Panc1 (cell line): ENCODE results near the gene RHPN2. TPM values are rescaled to one million over a fixed set of nuclear protein-coding genes. Genes with fewer than 3 reads are reported as not detected.
"Not testable (repeated sequence)": the region's sequence is repeated elsewhere in the genome, so short reads cannot be mapped to it uniquely, and the experiment has no call there.

Experiments used
- ATAC-seq: fragments of 200-7000 bp; cut with Tn5 transposase; 2 replicates; pipeline ENCODE4 v1.9.1; 2020; ENCODE audit warnings: mild to moderate bottlenecking, moderate library complexity
- BruUV-seq: library from RNA; stranded (reverse); fragments of 400-500 nt; replicated peaks from 2 replicates; lab custom pipeline; 2021; lab: Mats Ljungman, UMichigan
- CTCF ChIA-PET: fragments of 300-600 bp; sonication (Branson Sonifier 250); formaldehyde crosslinking; loops from one replicate; lab custom pipeline; 2022; ENCODE audit warnings: antibody characterized with exemption; lab: Charles Lee
- POLR2A ChIA-PET: fragments of 300-600 bp; sonication (Branson Sonifier 250); formaldehyde crosslinking; loops from one replicate; lab custom pipeline; 2022; ENCODE audit warnings: antibody characterized with exemption; lab: Charles Lee
- DNase-seq: peaks from one replicate; pipeline ENCODE4 v3.0.0-alpha.2; 2010; ENCODE audit warnings: low read depth, low spot score
- H3K27ac ChIP-seq: 2 replicates; pipeline ENCODE4 v1.5.1; 2011; ENCODE audit warnings: mild to moderate bottlenecking, low read length, inconsistent platforms
- H3K27me3 ChIP-seq: fragments of 200-500 bp; sonication (Bioruptor generic); 2 replicates; pipeline ENCODE4 v1.6.0; 2014; ENCODE audit warnings: low read length, inconsistent platforms; ENCODE audit not compliant: control insufficient read depth, insufficient read depth
- H3K36me3 ChIP-seq: fragments of 200-500 bp; sonication (Bioruptor generic); 2 replicates; pipeline ENCODE4 v1.5.1; 2014; ENCODE audit warnings: inconsistent platforms, mild to moderate bottlenecking, low read length, moderate library complexity; ENCODE audit not compliant: control insufficient read depth, insufficient read depth
- H3K4me1 ChIP-seq: 2 replicates; pipeline ENCODE4 v1.5.1; 2011; ENCODE audit warnings: inconsistent platforms, mild to moderate bottlenecking, low read length, moderate library complexity; ENCODE audit not compliant: control insufficient read depth, insufficient read depth
- H3K4me3 ChIP-seq, 2 experiments: 2 replicates each; pipeline ENCODE4 v1.5.1; 2011 to 2012; ENCODE audit warnings: low read depth in 2 of 2, low read length in 2 of 2, mild to moderate bottlenecking in 2 of 2, inconsistent platforms in 1 of 2, moderate library complexity in 1 of 2
- H3K9me3 ChIP-seq: fragments of 200-500 bp; sonication (Bioruptor generic); 2 replicates; pipeline ENCODE4 v1.5.1; 2014; ENCODE audit warnings: low read depth, mild to moderate bottlenecking, inconsistent platforms, low read length, moderate library complexity; ENCODE audit not compliant: control insufficient read depth, insufficient read depth
- POLR2AphosphoS5 ChIP-seq: IDR thresholded peaks from 2 replicates; pipeline ENCODE4 v1.6.1; 2012; ENCODE audit warnings: mild to moderate bottlenecking, low read depth, low read length, moderate library complexity
- SIN3A ChIP-seq: IDR thresholded peaks from 2 replicates; pipeline ENCODE4 v1.6.1; 2012; ENCODE audit warnings: low read depth, mild to moderate bottlenecking, low read length, moderate library complexity, borderline replicate concordance; ENCODE audit not compliant: insufficient read depth
- TCF7L2 ChIP-seq: IDR thresholded peaks from 2 replicates; pipeline ENCODE4 v1.6.1; 2011; ENCODE audit warnings: mild to moderate bottlenecking, low read depth, low read length, inconsistent platforms
- in situ Hi-C: cut with HindIII; loops from 2 replicates; pipeline ENCODE4 v1.10.0; 2016; ENCODE audit warnings: low sequenced_read_pairs, low pct_unique_long_range_greater_than_20kb
- intact Hi-C: fragments of 100-400 bp; cut with micrococcal nuclease; formaldehyde crosslinking; loops from one replicate; pipeline ENCODE4 v1.10.0; 2022; ENCODE audit not compliant: unreplicated experiment
- total RNA-seq: library from RNA; stranded (reverse); gene quantifications from one replicate; pipeline ENCODE4 v1.2.1, GENCODE V29; 2021; ENCODE audit not compliant: unreplicated experiment
- TF ChIP-seq, protein P1 (sequence below): fragments of 450-650 bp; IDR thresholded peaks from 2 replicates; pipeline ENCODE4 v1.5.1; 2017; ENCODE audit warnings: mild to moderate bottlenecking
- TF ChIP-seq, protein P2 (sequence below), 2 experiments: IDR thresholded peaks; 2 replicates each; pipeline ENCODE4 v1.6.1; 2011 to 2012; ENCODE audit warnings: low read depth in 2 of 2, control low read depth in 1 of 2, low read length in 1 of 2, mild to moderate bottlenecking in 1 of 2, moderate library complexity in 1 of 2; ENCODE audit not compliant: insufficient read depth in 1 of 2

Gene RHPN2
- total RNA-seq, 1 experiment from 2014 or later, result 227 TPM

DNA sequence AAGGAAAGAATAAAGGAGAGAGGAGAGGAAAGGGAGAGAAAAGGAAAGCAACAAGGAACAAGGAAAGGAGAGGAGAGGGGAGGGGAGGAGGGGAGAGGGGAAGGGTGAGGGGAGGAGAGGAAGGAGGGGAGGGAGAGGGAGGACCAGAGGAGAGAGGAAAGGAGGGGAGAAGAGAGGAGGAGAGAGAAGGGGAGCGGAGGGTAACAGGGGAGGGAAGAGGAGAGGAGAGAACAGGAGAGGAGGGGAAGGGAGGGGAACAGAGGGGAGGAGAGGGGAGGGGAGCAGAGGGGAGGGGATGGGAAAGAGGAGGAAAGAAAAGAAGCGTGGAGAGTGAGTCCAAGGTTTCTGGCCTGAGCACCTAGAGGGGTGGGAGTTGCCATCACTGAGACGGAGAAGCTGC is 66.0 kb downstream of the RHPN2 start:
- Histone ChIP-seq H3K4me1 (no peaks in the 10 kb centered on the region), H3K9me3 (no peaks in the 10 kb centered on the region), H3K4me3 (no peak overlapping the region), H3K36me3 (peaks cover 32% of the 10 kb centered on the region), H3K27ac (no peak overlapping the region), H3K27me3 (no peaks in the 10 kb centered on the region)
- intact Hi-C loops, result no loop called here
- in situ Hi-C loops, result no loop called here
- CTCF ChIA-PET, result no interaction called here
- POLR2A ChIA-PET, result no interaction called here
- no peak for DNase-seq
- TF ChIP-seq POLR2AphosphoS5 (no peak), TCF7L2 (no peak), SIN3A (no peak)
- TF ChIP-seq, protein P1, sequence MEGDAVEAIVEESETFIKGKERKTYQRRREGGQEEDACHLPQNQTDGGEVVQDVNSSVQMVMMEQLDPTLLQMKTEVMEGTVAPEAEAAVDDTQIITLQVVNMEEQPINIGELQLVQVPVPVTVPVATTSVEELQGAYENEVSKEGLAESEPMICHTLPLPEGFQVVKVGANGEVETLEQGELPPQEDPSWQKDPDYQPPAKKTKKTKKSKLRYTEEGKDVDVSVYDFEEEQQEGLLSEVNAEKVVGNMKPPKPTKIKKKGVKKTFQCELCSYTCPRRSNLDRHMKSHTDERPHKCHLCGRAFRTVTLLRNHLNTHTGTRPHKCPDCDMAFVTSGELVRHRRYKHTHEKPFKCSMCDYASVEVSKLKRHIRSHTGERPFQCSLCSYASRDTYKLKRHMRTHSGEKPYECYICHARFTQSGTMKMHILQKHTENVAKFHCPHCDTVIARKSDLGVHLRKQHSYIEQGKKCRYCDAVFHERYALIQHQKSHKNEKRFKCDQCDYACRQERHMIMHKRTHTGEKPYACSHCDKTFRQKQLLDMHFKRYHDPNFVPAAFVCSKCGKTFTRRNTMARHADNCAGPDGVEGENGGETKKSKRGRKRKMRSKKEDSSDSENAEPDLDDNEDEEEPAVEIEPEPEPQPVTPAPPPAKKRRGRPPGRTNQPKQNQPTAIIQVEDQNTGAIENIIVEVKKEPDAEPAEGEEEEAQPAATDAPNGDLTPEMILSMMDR, result no peak
- TF ChIP-seq, protein P2, sequence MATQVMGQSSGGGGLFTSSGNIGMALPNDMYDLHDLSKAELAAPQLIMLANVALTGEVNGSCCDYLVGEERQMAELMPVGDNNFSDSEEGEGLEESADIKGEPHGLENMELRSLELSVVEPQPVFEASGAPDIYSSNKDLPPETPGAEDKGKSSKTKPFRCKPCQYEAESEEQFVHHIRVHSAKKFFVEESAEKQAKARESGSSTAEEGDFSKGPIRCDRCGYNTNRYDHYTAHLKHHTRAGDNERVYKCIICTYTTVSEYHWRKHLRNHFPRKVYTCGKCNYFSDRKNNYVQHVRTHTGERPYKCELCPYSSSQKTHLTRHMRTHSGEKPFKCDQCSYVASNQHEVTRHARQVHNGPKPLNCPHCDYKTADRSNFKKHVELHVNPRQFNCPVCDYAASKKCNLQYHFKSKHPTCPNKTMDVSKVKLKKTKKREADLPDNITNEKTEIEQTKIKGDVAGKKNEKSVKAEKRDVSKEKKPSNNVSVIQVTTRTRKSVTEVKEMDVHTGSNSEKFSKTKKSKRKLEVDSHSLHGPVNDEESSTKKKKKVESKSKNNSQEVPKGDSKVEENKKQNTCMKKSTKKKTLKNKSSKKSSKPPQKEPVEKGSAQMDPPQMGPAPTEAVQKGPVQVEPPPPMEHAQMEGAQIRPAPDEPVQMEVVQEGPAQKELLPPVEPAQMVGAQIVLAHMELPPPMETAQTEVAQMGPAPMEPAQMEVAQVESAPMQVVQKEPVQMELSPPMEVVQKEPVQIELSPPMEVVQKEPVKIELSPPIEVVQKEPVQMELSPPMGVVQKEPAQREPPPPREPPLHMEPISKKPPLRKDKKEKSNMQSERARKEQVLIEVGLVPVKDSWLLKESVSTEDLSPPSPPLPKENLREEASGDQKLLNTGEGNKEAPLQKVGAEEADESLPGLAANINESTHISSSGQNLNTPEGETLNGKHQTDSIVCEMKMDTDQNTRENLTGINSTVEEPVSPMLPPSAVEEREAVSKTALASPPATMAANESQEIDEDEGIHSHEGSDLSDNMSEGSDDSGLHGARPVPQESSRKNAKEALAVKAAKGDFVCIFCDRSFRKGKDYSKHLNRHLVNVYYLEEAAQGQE (IDR thresholded peaks at IDR 0.05; ENCODE audit: insufficient read depth in 1 of 2, low read depth in 2 of 2, low read length in 1 of 2), result no peak
- ATAC-seq, result no peak
- BruUV-seq, result no TSS peak

DNA sequence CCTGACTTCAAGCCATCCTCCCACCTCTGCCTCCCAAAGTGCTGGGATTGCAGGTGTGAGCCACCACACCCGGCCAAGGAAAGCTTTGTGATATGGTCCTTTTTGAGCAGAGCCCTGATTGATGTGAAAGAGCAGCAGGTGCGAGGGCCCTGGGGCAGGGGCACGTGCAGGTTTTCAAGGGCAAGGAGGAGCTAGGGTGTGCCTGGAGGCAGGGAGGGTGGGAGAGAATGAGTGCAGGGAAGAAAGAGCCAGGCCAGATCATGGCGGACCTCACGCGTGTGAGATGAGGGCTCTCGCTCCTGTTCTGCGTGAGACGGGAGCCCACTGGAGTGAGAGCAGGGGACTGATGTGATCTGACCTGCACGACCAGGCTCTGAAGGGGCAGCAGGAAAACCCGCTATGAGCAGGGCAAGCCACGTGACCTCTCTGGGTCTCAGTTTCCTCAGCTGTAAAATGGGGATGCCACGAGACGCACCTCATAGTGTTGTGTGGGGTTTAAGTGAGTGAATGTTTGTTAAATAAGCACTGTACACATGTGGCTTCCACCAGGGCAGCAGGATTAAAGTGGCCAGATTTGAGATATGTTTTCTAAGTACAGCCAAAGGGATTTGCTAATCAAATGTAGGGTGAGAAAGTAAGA is 66.9 kb downstream of the RHPN2 start:
- no peak overlapping the region; the same call in 1 of the 2 replicates for H3K27ac ChIP-seq
- in situ Hi-C loops, result no loop called here
- CTCF ChIA-PET, result no interaction called here
- TF ChIP-seq TCF7L2, result no peak
- no peak for TF ChIP-seq SIN3A
- TF ChIP-seq, protein P1, result no peak
- TF ChIP-seq, protein P2 (IDR thresholded peaks at IDR 0.05; ENCODE audit: insufficient read depth in 1 of 2, low read depth in 2 of 2, low read length in 1 of 2), result no peak
- TF ChIP-seq POLR2AphosphoS5, result no peak
- H3K27me3 ChIP-seq, result no peaks in the 10 kb centered on the region
- no peaks in the 10 kb centered on the region for H3K4me1 ChIP-seq
- POLR2A ChIA-PET, result interaction anchor here (0.6 kb wide), 1 partner anchor 111 kb away, joined by 4 read pairs; no protein-coding TSS in a partner anchor
- no peaks in the 10 kb centered on the region for H3K9me3 ChIP-seq
- intact Hi-C loops, result no loop called here
- no peak for DNase-seq
- TSS peak; percentile 55 for BruUV-seq
- H3K4me3 ChIP-seq, result no peak overlapping the region
- H3K36me3 ChIP-seq, result peaks cover 35% of the 10 kb centered on the region
- no peak for ATAC-seq

DNA sequence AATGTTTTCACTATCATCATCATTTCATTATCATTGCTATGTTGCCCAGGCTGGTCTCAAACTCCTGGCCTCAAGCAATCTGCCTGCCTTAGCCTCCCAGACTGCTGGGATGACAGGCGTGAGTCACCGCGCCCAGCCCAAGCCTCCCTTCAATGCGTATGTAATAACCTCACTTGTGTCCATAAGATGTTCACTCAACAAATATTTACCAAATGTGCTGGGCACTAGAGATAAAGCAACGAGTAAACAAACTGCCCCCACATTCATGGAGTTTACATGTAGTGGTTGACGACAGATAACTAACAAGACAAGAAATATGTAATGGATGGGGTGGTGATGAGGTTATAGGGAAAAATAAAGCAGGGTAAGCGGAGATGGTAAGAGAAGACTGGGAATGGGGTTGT is 67.6 kb downstream of the RHPN2 start:
- H3K27ac ChIP-seq, H3K9me3 ChIP-seq, H3K4me1 ChIP-seq, DNase-seq, intact Hi-C loops, CTCF ChIA-PET, H3K4me3 ChIP-seq, H3K27me3 ChIP-seq, in situ Hi-C loops, BruUV-seq, POLR2A ChIA-PET: not testable (repeated sequence)
- peak; percentile 9; the same call in 1 of the 2 replicates for ATAC-seq
- H3K36me3 ChIP-seq, result peaks cover 33% of the 10 kb centered on the region
